Lower lobe of right lung (tissue), 2 donors: ENCODE results near the gene ZNF568. TPM values are rescaled to one million over a fixed set of nuclear protein-coding genes. Genes with fewer than 3 reads are reported as not detected.

Source experiments
- ATAC-seq, 2 donors: fragments of 200-7000 bp; cut with Tn5 transposase; one replicate each; pipeline ENCODE4 v1.9.1; 2020 to 2022; ENCODE audit warnings: mild to moderate bottlenecking in 2 of 2, moderate library complexity in 2 of 2
- DNase-seq: peaks from one replicate; pipeline ENCODE4 v3.0.0-alpha.2; 2020
- H3K27ac ChIP-seq: fragments of 200-600 bp; one replicate; pipeline ENCODE4 v1.8.0; 2022
- H3K27me3 ChIP-seq: fragments of 200-600 bp; one replicate; pipeline ENCODE4 v1.8.0; 2022; ENCODE audit warnings: low read depth
- H3K36me3 ChIP-seq: fragments of 200-600 bp; one replicate; pipeline ENCODE4 v1.8.0; 2022; ENCODE audit warnings: mild to moderate bottlenecking
- H3K4me1 ChIP-seq: fragments of 200-600 bp; one replicate; pipeline ENCODE4 v1.8.0; 2022
- H3K4me3 ChIP-seq: fragments of 200-600 bp; one replicate; pipeline ENCODE4 v1.8.0; 2022; ENCODE audit warnings: mild to moderate bottlenecking
- H3K9me3 ChIP-seq: fragments of 200-600 bp; one replicate; pipeline ENCODE4 v1.8.0; 2022
- intact Hi-C: fragments of 100-400 bp; cut with DNase I; formaldehyde crosslinking; loops from one replicate; pipeline ENCODE4 v1.11.0; 2022
- total RNA-seq: library from RNA; stranded (reverse); fragmentation: NEBNext Ultra II Directional; extraction: Animal tissue kit (Norgen Biotek cat#: 25700); gene quantifications from one replicate; pipeline ENCODE4 v1.2.1, GENCODE V29; 2021
- TF ChIP-seq, protein P1 (sequence below): fragments of 200-600 bp; IDR thresholded peaks from one replicate; pipeline ENCODE4 v1.8.0; 2022; ENCODE audit warnings: antibody characterized with exemption, mild to moderate bottlenecking
- donor health status: DM: no; HTN: yes; CAD: no; lungs with severe emphysema.

Gene ZNF568
- total RNA-seq, 1 donor from 2014 or later: 10.9 TPM

DNA sequence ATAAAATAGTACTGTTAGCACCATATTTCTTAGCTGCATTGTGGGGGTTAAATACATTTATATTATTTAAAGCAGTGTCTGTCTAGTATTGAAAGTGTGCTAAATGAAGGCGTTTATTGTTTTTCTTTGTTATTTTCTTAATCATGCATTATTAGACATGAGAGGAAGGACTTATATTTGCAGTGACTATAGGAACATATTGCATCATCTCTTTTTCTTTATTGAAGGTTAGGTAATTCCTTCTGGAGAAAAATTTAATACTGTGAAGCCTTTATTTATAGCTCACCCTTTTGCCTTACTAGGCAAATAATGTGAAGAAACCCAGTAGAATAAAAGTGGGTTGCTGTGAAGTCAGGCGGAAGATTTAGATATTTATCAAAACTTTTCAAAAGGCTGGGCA is 83.2 kb downstream of the ZNF568 start:
- H3K4me1 ChIP-seq: no peaks in the 10 kb centered on the region
- peaks cover 20% of the 10 kb centered on the region for H3K36me3 ChIP-seq
- no peak for DNase-seq
- H3K4me3 ChIP-seq: no peak overlapping the region
- no peaks in the 10 kb centered on the region for H3K27me3 ChIP-seq
- intact Hi-C loops: no loop called here
- no peak for ATAC-seq
- H3K27ac ChIP-seq: no peak overlapping the region
- TF ChIP-seq, protein P1, sequence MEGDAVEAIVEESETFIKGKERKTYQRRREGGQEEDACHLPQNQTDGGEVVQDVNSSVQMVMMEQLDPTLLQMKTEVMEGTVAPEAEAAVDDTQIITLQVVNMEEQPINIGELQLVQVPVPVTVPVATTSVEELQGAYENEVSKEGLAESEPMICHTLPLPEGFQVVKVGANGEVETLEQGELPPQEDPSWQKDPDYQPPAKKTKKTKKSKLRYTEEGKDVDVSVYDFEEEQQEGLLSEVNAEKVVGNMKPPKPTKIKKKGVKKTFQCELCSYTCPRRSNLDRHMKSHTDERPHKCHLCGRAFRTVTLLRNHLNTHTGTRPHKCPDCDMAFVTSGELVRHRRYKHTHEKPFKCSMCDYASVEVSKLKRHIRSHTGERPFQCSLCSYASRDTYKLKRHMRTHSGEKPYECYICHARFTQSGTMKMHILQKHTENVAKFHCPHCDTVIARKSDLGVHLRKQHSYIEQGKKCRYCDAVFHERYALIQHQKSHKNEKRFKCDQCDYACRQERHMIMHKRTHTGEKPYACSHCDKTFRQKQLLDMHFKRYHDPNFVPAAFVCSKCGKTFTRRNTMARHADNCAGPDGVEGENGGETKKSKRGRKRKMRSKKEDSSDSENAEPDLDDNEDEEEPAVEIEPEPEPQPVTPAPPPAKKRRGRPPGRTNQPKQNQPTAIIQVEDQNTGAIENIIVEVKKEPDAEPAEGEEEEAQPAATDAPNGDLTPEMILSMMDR: no peak
- H3K9me3 ChIP-seq: peaks cover 50% of the 10 kb centered on the region

DNA sequence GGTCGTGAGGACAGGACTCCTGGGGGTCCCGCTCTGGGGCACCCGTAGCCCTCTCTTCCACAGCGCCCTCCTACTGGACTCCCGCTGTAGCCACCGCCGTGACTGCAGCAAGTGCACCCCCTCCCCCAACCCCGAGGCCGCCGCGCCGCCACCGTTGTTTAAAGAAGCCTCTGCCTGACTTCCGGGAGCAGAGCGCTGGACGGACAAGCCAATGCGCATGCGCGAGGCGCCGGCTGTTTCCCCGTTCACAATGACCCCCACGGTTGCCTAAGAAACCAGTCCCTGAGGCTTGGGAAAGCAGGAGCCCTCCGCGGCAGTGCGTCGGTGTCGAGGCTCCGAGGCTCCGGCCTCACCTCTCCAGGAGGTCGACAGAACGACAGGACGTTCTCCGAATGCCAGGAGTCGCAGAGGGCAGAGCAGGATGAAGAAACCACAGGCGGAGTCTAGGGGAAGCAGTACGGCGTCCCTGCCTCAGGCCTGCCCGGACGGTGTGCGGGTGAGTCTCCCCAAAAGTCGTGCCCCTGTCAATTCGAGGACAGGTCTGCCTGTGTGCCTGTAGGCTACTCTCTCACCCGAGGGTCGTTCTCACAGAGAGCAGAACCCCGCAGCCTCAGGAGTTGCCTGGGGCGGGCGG is 91.6 kb downstream of the ZNF568 start:
- H3K4me3 ChIP-seq: peak overlapping the region; percentile 53
- DNase-seq: peak; percentile 60
- ATAC-seq: peak in 1 of 2 donors; percentile 40
- no peaks in the 10 kb centered on the region for H3K27me3 ChIP-seq
- intact Hi-C loops: no loop called here
- no peaks in the 10 kb centered on the region for H3K4me1 ChIP-seq
- no peaks in the 10 kb centered on the region for H3K36me3 ChIP-seq
- TF ChIP-seq, protein P1: no peak
- H3K27ac ChIP-seq: peak overlapping the region; percentile 56
- H3K9me3 ChIP-seq: peaks cover 16% of the 10 kb centered on the region

DNA sequence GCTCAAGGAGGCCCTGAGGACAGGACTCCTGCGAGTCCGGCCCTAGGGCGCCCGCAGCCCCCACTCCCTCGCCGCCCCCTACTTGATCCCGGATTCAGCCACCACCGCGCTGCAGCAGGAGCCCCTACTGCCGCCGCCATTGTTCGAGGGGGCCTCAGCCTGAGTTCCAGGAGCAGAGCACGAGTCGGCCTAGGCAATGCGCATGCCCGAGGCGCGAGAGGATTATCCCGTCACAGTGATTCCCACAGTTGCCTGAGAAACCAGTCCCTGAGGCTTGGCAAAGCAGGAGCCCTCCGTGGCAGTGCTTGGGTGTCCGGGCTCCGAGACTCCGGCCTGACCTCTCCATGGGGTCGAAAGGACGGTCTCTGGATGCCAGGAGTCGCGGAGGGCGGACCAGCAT is 93.7 kb downstream of the ZNF568 start:
- intact Hi-C loops: no loop called here
- H3K27ac ChIP-seq: no peak overlapping the region
- ATAC-seq (no peak), DNase-seq (no peak)
- H3K4me1 ChIP-seq: no peaks in the 10 kb centered on the region
- H3K36me3 ChIP-seq: no peaks in the 10 kb centered on the region
- H3K4me3 ChIP-seq: no peak overlapping the region
- no peaks in the 10 kb centered on the region for H3K27me3 ChIP-seq
- TF ChIP-seq, protein P1: no peak
- H3K9me3 ChIP-seq: peaks cover 23% of the 10 kb centered on the region

DNA sequence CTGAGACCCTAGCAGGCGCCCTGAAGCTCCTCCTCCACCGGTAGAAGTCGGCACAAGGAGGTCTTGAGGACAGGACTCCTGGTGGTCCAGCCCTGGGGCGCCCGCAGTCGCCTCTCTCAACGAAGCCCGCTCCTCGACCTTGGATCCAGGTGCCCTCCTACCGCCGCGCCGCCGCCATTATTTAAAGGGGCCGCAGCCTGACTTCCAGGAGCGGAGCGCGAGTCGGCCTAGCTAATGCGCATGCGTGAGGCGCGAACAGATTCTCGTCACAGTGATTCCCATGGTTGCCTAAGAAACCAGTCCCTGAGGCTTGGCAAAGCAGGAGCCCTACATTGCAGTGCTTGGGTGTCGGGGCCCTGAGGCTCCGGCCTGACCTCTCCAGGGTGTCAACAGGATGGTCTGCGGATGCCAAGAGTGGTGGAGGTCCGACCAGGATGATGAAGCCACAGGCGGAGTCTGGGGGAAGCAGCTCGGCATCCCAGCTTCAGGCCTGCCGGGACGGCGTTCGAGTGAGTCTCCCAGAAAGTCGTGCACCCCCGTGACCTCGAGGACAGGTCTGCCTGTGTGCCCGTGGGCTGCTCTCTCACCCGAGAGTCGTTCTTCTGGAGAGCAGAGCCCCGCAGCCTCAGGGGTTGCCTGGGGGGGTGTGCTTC is 96.1 kb downstream of the ZNF568 start:
- TF ChIP-seq, protein P1: no peak
- no peaks in the 10 kb centered on the region for H3K27me3 ChIP-seq
- H3K4me3 ChIP-seq: no peak overlapping the region
- ATAC-seq (no peak), DNase-seq (no peak)
- intact Hi-C loops: no loop called here
- H3K27ac ChIP-seq: no peak overlapping the region
- peaks cover 42% of the 10 kb centered on the region for H3K9me3 ChIP-seq
- H3K4me1 ChIP-seq: no peaks in the 10 kb centered on the region
- H3K36me3 ChIP-seq: no peaks in the 10 kb centered on the region

DNA sequence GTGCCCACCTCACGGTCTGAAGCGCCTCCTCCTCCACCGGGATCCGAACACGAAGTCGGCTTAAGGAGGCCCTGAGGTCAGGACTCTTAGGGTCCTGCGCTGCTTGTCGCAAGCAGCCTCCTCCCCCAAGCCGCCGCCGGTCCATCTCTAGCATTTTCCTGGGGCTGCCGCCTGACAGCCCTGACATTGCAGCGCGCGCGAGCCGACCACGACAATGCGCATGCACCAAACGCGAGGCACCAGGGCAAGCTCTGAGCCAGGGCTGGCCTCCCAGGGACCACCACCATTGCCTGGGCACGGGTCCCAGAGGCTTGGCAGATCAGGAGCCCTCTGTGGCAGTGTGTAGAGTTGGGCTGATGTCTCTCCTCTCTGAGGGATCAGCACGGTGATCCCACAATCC is 98.3 kb downstream of the ZNF568 start:
- TF ChIP-seq, protein P1: no peak
- Histone ChIP-seq H3K4me1 (no peaks in the 10 kb centered on the region), H3K4me3 (no peak overlapping the region), H3K36me3 (no peaks in the 10 kb centered on the region), H3K27ac (no peak overlapping the region), H3K9me3 (peaks cover 60% of the 10 kb centered on the region), H3K27me3 (no peaks in the 10 kb centered on the region)
- intact Hi-C loops: no loop called here
- DNase-seq (no peak), ATAC-seq (no peak)
